IMR-90 (cell line): ENCODE measurements around the gene SOSTDC1. TPM values are rescaled to one million over a fixed set of nuclear protein-coding genes. Genes with fewer than 3 reads are reported as not detected.

Experiments used
- ATAC-seq: fragments of 200-7000 bp; cut with Tn5 transposase; 2 replicates; pipeline ENCODE4 v1.9.1; 2020; ENCODE audit warnings: low read depth, mild to moderate bottlenecking, moderate library complexity
- BruUV-seq: library from RNA; stranded (reverse); fragments of 400-500 nt; replicated peaks from 2 replicates; lab custom pipeline; 2021; lab: Mats Ljungman, UMichigan
- CTCF ChIA-PET: fragments of 300-600 bp; formaldehyde crosslinking; extraction: SDS; loops from one replicate; lab custom pipeline; 2021; ENCODE audit warnings: antibody characterized with exemption; lab: Yijun Ruan, JAX
- POLR2A ChIA-PET: fragments of 300-600 bp; sonication (Branson Sonifier 250); formaldehyde crosslinking; loops from one replicate; lab custom pipeline; 2022; ENCODE audit warnings: antibody characterized with exemption; ENCODE audit not compliant: unreplicated experiment; lab: Charles Lee
- DNase-seq: peaks from one replicate; pipeline ENCODE4 v3.0.0; 2013
- H2AFZ ChIP-seq: replicated peaks from 2 replicates; pipeline ENCODE3; 2013; ENCODE audit warnings: low read length, mild to moderate bottlenecking; ENCODE audit not compliant: poor library complexity
- H2AK5ac ChIP-seq: 2 replicates; pipeline ENCODE4 v1.6.1; 2013; ENCODE audit warnings: low read depth, low read length, inconsistent platforms
- H2AK9ac ChIP-seq: replicated peaks from 2 replicates; pipeline ENCODE3; 2013; ENCODE audit warnings: mild to moderate bottlenecking, low read depth, low read length, moderate library complexity; ENCODE audit not compliant: poor library complexity
- H2BK120ac ChIP-seq: 2 replicates; pipeline ENCODE4 v1.6.1; 2013; ENCODE audit warnings: low read depth, low read length, inconsistent platforms
- H2BK15ac ChIP-seq: 3 replicates; pipeline ENCODE4 v1.6.1; 2013; ENCODE audit warnings: low read depth, low read length, inconsistent platforms
- H2BK20ac ChIP-seq: 2 replicates; pipeline ENCODE4 v1.6.1; 2013; ENCODE audit warnings: low read depth, mild to moderate bottlenecking, inconsistent platforms, low read length, moderate library complexity
- H2BK5ac ChIP-seq: 2 replicates; pipeline ENCODE4 v1.6.1; 2013; ENCODE audit warnings: mild to moderate bottlenecking, low read depth, low read length, inconsistent platforms; ENCODE audit not compliant: poor library complexity, severe bottlenecking
- H3K14ac ChIP-seq: replicated peaks from 2 replicates; pipeline ENCODE4 v1.6.1; 2013; ENCODE audit warnings: low read depth, low read length, inconsistent platforms
- H3K18ac ChIP-seq: 2 replicates; pipeline ENCODE4 v1.6.1; 2013; ENCODE audit warnings: low read depth, low read length, control low read depth
- H3K23ac ChIP-seq: 2 replicates; pipeline ENCODE4 v1.6.1; 2013; ENCODE audit warnings: low read depth, low read length, inconsistent platforms
- H3K27ac ChIP-seq: 2 replicates; pipeline ENCODE4 v1.5.1; 2013; ENCODE audit warnings: mild to moderate bottlenecking, control low read depth, low read length; ENCODE audit not compliant: insufficient read depth
- H3K27me3 ChIP-seq: 2 replicates; pipeline ENCODE4 v1.6.1; 2013; ENCODE audit warnings: low read length; ENCODE audit not compliant: control insufficient read depth, insufficient read depth
- H3K36me3 ChIP-seq: 2 replicates; pipeline ENCODE4 v1.6.1; 2013; ENCODE audit warnings: low read length, mixed read lengths; ENCODE audit not compliant: control insufficient read depth, insufficient read depth
- H3K4ac ChIP-seq: 2 replicates; pipeline ENCODE4 v1.6.1; 2013; ENCODE audit warnings: low read depth, low read length, inconsistent platforms
- H3K4me1 ChIP-seq: 2 replicates; pipeline ENCODE4 v1.6.1; 2013; ENCODE audit warnings: low read length, mixed read lengths; ENCODE audit not compliant: control insufficient read depth, insufficient read depth
- H3K4me2 ChIP-seq: 2 replicates; pipeline ENCODE4 v1.6.1; 2013; ENCODE audit warnings: low read depth, mild to moderate bottlenecking, control low read depth, low read length, moderate library complexity
- H3K4me3 ChIP-seq: 2 replicates; pipeline ENCODE4 v1.5.1; 2013; ENCODE audit warnings: low read depth, mild to moderate bottlenecking, control low read depth, low read length, moderate library complexity; ENCODE audit not compliant: insufficient read depth
- H3K56ac ChIP-seq: 2 replicates; pipeline ENCODE4 v1.6.1; 2013; ENCODE audit warnings: low read length, inconsistent platforms; ENCODE audit not compliant: insufficient read depth; ENCODE audit errors: extremely low read depth
- H3K79me1 ChIP-seq, 2 experiments: 2 replicates each; pipeline ENCODE4 v1.6.1; 2013; ENCODE audit warnings: low read length in 2 of 2, inconsistent platforms in 1 of 2, low read depth in 1 of 2
- H3K9ac ChIP-seq: 2 replicates; pipeline ENCODE4 v1.6.1; 2013; ENCODE audit warnings: low read depth, low read length, control low read depth
- H3K9me1 ChIP-seq: 2 replicates; pipeline ENCODE4 v1.6.1; 2013; ENCODE audit warnings: low read length, inconsistent platforms; ENCODE audit not compliant: insufficient read depth
- H3K9me3 ChIP-seq: 2 replicates; pipeline ENCODE4 v1.6.1; 2013; ENCODE audit warnings: low read length; ENCODE audit not compliant: control insufficient read depth, insufficient read depth
- H4K20me1 ChIP-seq: 2 replicates; pipeline ENCODE4 v1.6.1; 2013; ENCODE audit warnings: low read length, inconsistent platforms; ENCODE audit not compliant: insufficient read depth
- H4K5ac ChIP-seq: 2 replicates; pipeline ENCODE4 v1.6.1; 2013; ENCODE audit warnings: mild to moderate bottlenecking, low read depth, low read length, control low read depth
- H4K8ac ChIP-seq, 2 experiments: 2 replicates each; pipeline ENCODE4 v1.6.1; 2013; ENCODE audit warnings: low read depth in 2 of 2, low read length in 2 of 2, control low read depth in 1 of 2, inconsistent platforms in 1 of 2
- H4K91ac ChIP-seq: 2 replicates; pipeline ENCODE4 v1.6.1; 2013; ENCODE audit warnings: low read depth, low read length, inconsistent platforms; ENCODE audit not compliant: insufficient read depth
- BHLHE40 ChIP-seq: fragments of 150-350 bp; IDR thresholded peaks from 2 replicates; pipeline ENCODE4 v1.6.1; 2016; ENCODE audit warnings: mild to moderate bottlenecking, low read depth, low read length
- WGBS, 2 experiments: methylation state at CpG; one replicate each; pipeline versions ENCODE4 v1.1.5 to v1.1.7; 2013; ENCODE audit warnings: missing lambda C conversion rate in 2 of 2; ENCODE audit not compliant: insufficient read length in 1 of 2; ENCODE audit errors: extremely low coverage in 2 of 2; 5-methylcytosine and 5-hydroxymethylcytosine counted together
- dilution Hi-C: fragments of 300-500 bp; cut with HindIII; formaldehyde crosslinking; loops from one replicate; pipeline ENCODE4 v1.14.3; 2018; ENCODE audit warnings: low sequenced_read_pairs; ENCODE audit not compliant: unreplicated experiment
- in situ Hi-C: fragments of 300-500 bp; cut with MboI; formaldehyde crosslinking; loops from 3 replicates; pipeline ENCODE4 v1.14.3; 2019; ENCODE audit warnings: low sequenced_read_pairs, inconsistent platforms, mixed read lengths
- intact Hi-C: fragments of 100-400 bp; cut with micrococcal nuclease; formaldehyde crosslinking; loops from 2 replicates; pipeline ENCODE4 v1.10.0; 2022
- polyA plus RNA-seq, 3 experiments: library from polyadenylated mRNA; depleted of rRNA; stranded (reverse); fragments of >200 nt; gene quantifications; 2 replicates each; pipeline ENCODE4 v1.2.3, GENCODE V29; 2012; ENCODE audit warnings: low replicate concordance in 1 of 3
- total RNA-seq: library from RNA; depleted of rRNA; stranded (reverse); fragments of >200 nt; gene quantifications from 2 replicates; pipeline ENCODE4 v1.2.3, GENCODE V29; 2012
- TF ChIP-seq, protein P1 (sequence below): fragments of 150-350 bp; IDR thresholded peaks from 2 replicates; pipeline ENCODE4 v1.6.1; 2017; ENCODE audit warnings: mild to moderate bottlenecking, antibody characterized with exemption, low read length, low read depth

SOSTDC1 gene
- total and polyA plus RNA-seq, 2 of the 4 experiments (the other 2 are of a cell fraction) = 0.07 TPM; not detected in 1

DNA sequence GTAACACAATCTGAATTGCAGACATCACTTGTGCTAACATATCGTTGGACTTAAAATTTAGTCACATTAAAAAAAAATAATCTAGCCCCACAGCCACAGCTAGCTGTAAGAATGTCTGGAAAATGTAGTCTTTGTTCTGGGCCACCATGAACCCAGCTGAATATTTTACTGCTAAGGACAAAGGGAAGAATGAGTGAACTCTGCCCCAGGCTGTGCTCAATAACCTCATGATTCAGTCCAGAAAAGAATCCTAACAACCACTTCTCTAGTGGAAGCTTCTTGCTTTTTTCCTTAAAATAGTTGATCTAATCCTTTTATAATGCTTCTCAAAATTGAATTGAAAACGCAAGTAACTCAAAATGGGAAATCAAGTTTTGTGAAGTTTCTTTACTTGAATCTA is 25.6 kb upstream of the SOSTDC1 start:
- no peak overlapping the region for H3K18ac ChIP-seq
- POLR2A ChIA-PET = no interaction called here
- DNase-seq (no peak), ATAC-seq (no peak)
- H2AK5ac ChIP-seq = no peak overlapping the region
- no peak overlapping the region for H3K27ac ChIP-seq
- no peaks in the 10 kb centered on the region for H3K79me1 ChIP-seq
- H3K4ac ChIP-seq = no peak overlapping the region
- no peak overlapping the region for H2BK15ac ChIP-seq
- no peak for TF ChIP-seq BHLHE40
- TF ChIP-seq, protein P1, sequence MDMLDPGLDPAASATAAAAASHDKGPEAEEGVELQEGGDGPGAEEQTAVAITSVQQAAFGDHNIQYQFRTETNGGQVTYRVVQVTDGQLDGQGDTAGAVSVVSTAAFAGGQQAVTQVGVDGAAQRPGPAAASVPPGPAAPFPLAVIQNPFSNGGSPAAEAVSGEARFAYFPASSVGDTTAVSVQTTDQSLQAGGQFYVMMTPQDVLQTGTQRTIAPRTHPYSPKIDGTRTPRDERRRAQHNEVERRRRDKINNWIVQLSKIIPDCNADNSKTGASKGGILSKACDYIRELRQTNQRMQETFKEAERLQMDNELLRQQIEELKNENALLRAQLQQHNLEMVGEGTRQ = no peak
- H3K4me2 ChIP-seq = no peak overlapping the region
- H3K36me3 ChIP-seq = no peaks in the 10 kb centered on the region
- H3K14ac ChIP-seq = no peak overlapping the region
- dilution Hi-C loops (no loop called here), intact Hi-C loops (no loop called here), in situ Hi-C loops (no loop called here)
- BruUV-seq = no TSS peak
- no peak overlapping the region for H2BK5ac ChIP-seq
- WGBS, 2 experiments = no CpG with 5 or more reads among the region's 2 CpGs
- no peak overlapping the region for H3K56ac ChIP-seq
- H4K20me1 ChIP-seq = no peaks in the 10 kb centered on the region
- H3K9me3 ChIP-seq = no peaks in the 10 kb centered on the region
- H4K5ac ChIP-seq = no peak overlapping the region
- no peak overlapping the region for H3K4me3 ChIP-seq
- CTCF ChIA-PET = no interaction called here
- no peak overlapping the region for H3K23ac ChIP-seq
- H2BK20ac ChIP-seq = no peak overlapping the region
- no peak overlapping the region for H4K91ac ChIP-seq
- H3K9ac ChIP-seq = no peak overlapping the region
- no peaks in the 10 kb centered on the region for H3K4me1 ChIP-seq
- H2AFZ ChIP-seq = no peak overlapping the region
- H2BK120ac ChIP-seq = no peak overlapping the region
- H3K27me3 ChIP-seq = no peaks in the 10 kb centered on the region
- H2AK9ac ChIP-seq = no peak overlapping the region
- H3K9me1 ChIP-seq = no peaks in the 10 kb centered on the region
- H4K8ac ChIP-seq = no peak overlapping the region
